ENCODE results near the gene EFR3B.
"Not testable (repeated sequence)": the region's sequence is repeated elsewhere in the genome, so short reads cannot be mapped to it uniquely, and the experiment has no call there.

Gene EFR3B

GRCh38 chr2:25115249-25115883 lies 73.5 kb downstream of the EFR3B start:
- DNase-seq = no peak

DNA sequence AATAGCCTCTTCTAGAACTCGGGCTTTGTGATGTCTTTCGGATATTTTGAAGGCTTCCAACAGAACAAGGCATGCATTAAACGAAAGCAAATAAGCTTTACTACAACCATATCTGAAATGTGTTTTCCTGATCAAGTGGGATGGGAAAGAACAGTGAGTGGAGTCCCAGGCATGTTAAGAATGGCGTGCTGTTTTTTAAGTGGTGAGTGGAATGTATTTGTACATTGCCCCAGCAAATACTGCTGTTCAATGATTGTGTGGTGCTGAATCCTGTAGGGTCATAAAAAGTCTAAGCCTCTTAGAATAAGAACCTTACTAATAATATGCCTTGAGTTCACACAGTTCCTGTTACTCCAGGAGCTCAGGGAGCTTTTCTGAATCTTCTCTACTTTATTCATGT lies 74.0 kb downstream of the EFR3B start:
- DNase-seq = no peak

- no peak for DNase-seq
These were observed 75.1 kb downstream of the EFR3B start for GRCh38 chr2:25116956-25117355.

GRCh38 chr2:25119263-25119662 lies 77.4 kb downstream of the EFR3B start:
- no peak for DNase-seq

DNA sequence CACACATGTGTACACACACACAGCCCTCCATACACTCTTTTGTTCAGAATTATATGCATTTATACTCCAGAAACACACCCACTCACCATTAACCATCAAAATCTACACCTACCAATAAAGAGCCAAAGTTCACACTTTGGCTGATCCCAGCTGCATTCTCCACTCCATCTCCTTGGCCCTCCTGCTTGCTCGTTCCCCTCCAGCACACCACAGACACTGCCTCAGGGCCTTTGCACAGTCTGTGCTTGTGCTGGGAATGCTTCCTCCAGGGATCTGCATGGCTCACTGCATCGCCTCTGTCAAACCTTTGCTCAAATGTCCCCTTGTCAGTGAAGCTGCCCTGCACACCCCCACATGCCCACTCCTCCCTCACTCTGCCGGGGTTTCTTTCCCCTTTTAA lies 80.5 kb downstream of the EFR3B start:
- no peak for DNase-seq

DNA sequence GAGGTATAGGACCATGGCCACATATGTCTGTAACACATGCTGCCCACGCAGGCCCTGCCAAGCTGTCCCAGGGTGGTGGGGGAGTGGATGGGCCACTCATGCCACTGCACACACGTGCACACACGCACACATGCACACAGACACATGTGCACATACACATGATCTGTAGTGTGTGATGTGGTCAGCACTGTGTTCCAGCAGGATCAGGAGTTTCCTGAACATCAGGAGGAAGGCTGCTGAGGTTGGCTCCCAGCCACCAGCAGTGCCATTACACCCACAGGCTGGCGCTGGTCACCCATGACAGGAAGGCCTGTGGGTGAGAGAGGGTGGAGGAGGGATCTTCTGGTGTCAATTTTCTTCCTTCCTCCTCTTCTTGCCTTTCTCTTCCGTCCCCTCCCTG lies 81.8 kb downstream of the EFR3B start:
- no peak for DNase-seq

- DNase-seq = no peak
These were observed 83.3 kb downstream of the EFR3B start for GRCh38 chr2:25125189-25125588.

DNA sequence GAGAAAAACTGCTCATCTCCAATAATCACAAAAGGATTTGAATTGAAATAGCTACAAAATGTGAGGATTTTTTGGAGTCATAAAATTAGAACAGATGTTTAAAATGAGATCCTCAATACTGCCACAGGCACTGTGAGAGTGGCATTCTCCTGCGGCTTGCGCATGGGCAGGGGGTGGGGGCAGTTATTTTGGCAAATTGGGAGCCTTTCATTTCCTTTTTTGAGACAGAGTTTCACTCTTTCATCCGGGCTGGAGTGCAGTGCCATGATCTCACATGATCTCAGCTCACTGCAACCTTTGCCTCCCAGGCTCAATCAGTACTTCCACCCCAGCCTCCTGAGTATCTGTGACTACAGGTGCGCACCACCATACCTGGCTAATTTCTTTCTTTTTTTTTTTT lies 84.1 kb downstream of the EFR3B start:
- no peak for DNase-seq

DNA sequence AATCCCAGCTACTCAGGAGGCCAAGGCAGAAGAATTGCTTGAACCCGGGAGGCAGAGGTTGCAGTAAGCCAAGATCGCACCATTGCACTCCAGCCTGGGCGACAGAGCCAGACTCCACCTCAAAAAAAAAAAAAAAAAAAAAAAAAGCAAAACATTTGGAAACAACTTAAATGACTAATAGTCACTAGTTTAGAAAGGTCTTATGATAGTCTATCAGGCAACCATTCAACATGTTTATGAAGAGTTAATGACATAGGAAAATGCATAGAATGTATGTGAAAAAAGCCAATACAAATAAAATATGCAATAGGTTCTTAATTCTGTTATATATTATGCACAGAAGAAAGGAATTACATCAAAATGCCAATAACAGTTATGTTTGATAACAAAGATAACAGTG lies 85.2 kb downstream of the EFR3B start:
- DNase-seq = not testable (repeated sequence)

DNA sequence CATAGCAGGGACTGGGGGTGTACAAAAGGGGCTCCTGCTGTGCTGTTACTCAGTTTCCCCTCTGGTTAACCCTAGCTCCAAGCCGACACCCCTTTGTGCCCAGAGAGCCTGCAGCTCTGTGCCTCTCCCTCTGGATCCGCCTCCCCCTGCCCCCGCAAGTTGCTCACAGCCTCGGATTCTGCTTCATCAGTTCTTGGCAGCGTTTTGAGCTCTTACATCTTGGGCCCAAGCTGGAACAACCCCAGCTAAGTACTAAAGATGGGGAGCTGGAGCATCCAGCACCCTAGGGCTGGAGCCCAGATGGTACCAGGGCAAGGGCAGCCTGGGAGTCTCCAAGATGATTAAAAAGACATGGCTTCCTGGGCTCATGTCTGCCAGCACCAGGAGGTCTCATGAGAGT lies 85.8 kb downstream of the EFR3B start:
- no peak for DNase-seq

GRCh38 chr2:25129901-25130520 lies 88.1 kb downstream of the EFR3B start:
- no peak for DNase-seq

GRCh38 chr2:25131253-25131566 lies 89.3 kb downstream of the EFR3B start:
- DNase-seq = no peak

GRCh38 chr2:25131567-25132298 lies 89.9 kb downstream of the EFR3B start:
- DNase-seq = no peak

DNA sequence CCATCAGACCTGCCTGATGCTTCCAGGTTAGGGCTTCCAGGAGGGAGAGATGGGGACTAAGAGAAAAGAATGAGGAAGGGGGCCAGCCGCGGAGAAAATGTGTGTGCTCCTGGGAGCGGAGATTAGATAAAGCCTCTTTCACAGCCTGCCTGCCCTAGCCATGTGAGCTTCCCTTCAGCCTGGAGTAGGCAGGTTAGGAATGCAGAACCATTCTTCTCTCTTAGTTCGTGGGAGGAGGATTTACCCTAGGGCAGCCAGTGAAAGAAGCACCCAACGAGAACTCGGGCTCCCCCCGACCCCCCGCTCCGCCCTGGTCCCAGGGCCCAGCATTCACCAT lies 90.4 kb downstream of the EFR3B start:
- DNase-seq = no peak

DNA sequence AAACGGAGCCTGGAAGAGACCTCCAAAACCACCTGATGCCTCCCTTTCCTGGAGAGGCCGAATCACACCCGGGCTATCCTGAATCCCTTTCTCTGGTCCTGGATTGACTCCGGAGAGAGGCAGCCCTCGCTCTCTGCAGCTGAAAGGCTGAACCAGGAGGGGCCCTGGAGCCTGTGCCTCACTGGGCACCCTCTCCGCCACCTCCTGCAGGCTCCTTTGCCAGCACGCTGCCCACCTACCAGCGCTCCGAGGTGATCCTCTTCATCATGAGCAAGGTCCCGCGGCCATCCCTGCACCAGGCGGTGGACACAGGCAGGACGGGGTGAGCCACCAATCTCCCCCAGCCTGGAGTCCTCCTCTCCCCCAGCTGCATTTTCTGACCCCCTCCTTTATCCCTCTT lies 90.8 kb downstream of the EFR3B start:
- DNase-seq = no peak

- not testable (repeated sequence) for DNase-seq
These were observed 98.7 kb downstream of the EFR3B start for GRCh38 chr2:25140535-25140934.

GRCh38 chr2:25141120-25141519 lies 99.2 kb downstream of the EFR3B start:
- no peak for DNase-seq

- DNase-seq = no peak
These were observed 103.9 kb downstream of the EFR3B start for GRCh38 chr2:25145803-25146202.

DNA sequence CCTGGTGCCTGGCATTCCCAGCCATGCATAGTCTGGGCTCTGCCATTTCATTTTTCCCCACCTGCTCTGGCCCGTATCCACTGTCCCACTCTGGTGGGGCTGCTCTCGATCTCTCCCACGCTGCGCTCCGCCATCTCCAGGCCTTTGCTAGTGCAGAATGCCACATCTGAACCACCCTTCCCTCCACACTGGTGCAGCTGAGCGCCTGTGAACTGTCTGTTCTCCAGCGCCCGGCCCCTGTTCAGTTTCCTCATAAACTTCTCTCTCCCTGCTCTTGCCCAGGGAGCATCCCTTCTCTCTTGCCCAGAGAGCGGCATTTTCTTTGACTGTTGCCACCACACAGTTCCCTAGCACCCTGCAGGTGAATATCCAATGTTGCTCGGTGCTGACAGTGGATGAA lies 105.0 kb downstream of the EFR3B start:
- DNase-seq = no peak

GRCh38 chr2:25149646-25150045 lies 107.8 kb downstream of the EFR3B start:
- DNase-seq = no peak

- DNase-seq = not testable (repeated sequence)
These were observed 109.1 kb downstream of the EFR3B start for GRCh38 chr2:25150993-25151392.

DNA sequence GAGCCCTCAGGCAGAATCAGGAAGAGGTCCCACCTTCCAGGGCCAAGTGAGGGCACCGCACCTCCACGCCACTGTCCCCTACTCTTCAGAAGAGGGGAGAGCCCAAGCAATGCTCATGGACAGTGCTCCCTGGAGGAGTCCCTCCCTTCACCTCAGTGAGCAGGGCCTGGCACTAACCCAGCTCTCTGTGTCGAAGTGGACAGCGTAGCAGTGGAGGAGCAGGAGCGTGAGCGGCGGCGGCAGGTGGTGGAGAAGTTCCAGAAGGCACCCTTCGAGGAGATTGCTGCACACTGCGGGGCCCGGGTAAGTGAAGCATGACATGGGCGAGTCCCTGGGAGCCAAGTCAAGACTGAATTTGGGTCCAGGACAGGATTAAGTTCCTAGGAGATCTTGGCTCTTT lies 109.8 kb downstream of the EFR3B start:
- no peak for DNase-seq

- no peak for DNase-seq
These were observed 113.5 kb downstream of the EFR3B start for GRCh38 chr2:25155401-25155800.

GRCh38 chr2:25158096-25158852 lies 116.4 kb downstream of the EFR3B start:
- no peak for DNase-seq

Measured in NCI-H187 treated with DMSO at 0.1 percent for 48 hours (cell line).